ENCODE results near the gene CD33. TPM values are rescaled to one million over a fixed set of nuclear protein-coding genes. Genes with fewer than 3 reads are reported as not detected.
"Not testable (repeated sequence)": the region's sequence is repeated elsewhere in the genome, so short reads cannot be mapped to it uniquely, and the experiment has no call there.

Gene CD33
- total RNA-seq: 10 to 100 TPM in 1 of 4 donors, 1 to 10 TPM in 3; 2.9 to 27.0 (median 8.9) TPM

- H3K4me3 ChIP-seq: peak within 1 kb of the TSS in 2 of 4 donors; percentile 7 to 39
These were observed at the start of gene CD33 for GRCh38 chr19:51224898-51225393. Gene CD33 (plus strand): TSS chr19:51225080. CDS start chr19:51225119, 39 bp downstream.

DNA sequence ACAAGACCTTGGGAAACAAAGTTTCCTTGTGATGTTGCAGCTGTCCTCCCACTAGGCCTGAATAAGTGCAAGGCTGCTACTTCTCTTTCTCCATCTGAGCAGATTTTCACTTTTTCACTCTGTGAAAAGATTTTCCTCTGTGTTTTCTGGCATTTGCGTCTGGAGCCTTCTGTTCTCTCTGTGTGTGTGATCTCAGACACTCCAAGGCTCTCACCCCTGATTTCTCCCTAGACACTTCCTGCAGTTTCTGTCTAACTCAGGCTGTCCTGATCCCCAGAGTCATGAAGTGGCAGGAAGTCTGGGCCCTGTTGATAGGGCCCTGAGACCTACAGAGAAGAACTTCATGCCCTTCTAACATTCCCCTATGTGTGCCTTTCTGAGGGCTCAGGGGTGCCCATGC is 45.6 kb upstream of the CD33 start:
- Histone ChIP-seq H3K4me1 (no peaks in the 10 kb centered on the region), H3K9me3 (no peaks in the 10 kb centered on the region), H3K27me3 (no peaks in the 10 kb centered on the region), H3K36me3 (no peaks in the 10 kb centered on the region), H3K4me3 (no peak overlapping the region), H3K27ac (no peak overlapping the region)
- TF ChIP-seq EP300 (IDR thresholded peaks at IDR 0.05) (no peak), POLR2A (IDR thresholded peaks at IDR 0.05) (no peak), CTCF (IDR thresholded peaks at IDR 0.05) (no peak)
- WGBS, 2 donors: 5 to 21% methylated on average over 1 of the region's 1 CpG
- DNase-seq (ENCODE audit: low spot score in 2 of 2): no peak

More at GRCh38 chr19:51224898-51225393, at the start of gene CD33:
- peak in 1 of 2 donors; percentile 11 for TF ChIP-seq EP300 (IDR thresholded peaks at IDR 0.05)
- H3K36me3 ChIP-seq, H3K9me3 ChIP-seq, H3K4me1 ChIP-seq, H3K27ac ChIP-seq, H3K27me3 ChIP-seq: not testable (repeated sequence)
- DNase-seq (ENCODE audit: low spot score in 2 of 2): peak in 1 of 2 donors; percentile 10
- WGBS, 2 donors: 63 to 79% methylated on average over 11 of the region's 11 CpGs

GRCh38 chr19:51181377-51181912 is 43.4 kb upstream of the CD33 start:
- Histone ChIP-seq H3K4me3 (no peak overlapping the region), H3K27me3 (no peaks in the 10 kb centered on the region), H3K9me3 (no peaks in the 10 kb centered on the region), H3K4me1 (no peaks in the 10 kb centered on the region), H3K36me3 (no peaks in the 10 kb centered on the region), H3K27ac (no peak overlapping the region)
- no peak for DNase-seq (ENCODE audit: low spot score in 2 of 2)
- TF ChIP-seq EP300 (IDR thresholded peaks at IDR 0.05) (no peak), POLR2A (IDR thresholded peaks at IDR 0.05) (no peak), CTCF (IDR thresholded peaks at IDR 0.05) (no peak)
- 92 to 94% methylated on average over 22 to 31 of the region's 39 CpGs for WGBS, 2 donors

DNA sequence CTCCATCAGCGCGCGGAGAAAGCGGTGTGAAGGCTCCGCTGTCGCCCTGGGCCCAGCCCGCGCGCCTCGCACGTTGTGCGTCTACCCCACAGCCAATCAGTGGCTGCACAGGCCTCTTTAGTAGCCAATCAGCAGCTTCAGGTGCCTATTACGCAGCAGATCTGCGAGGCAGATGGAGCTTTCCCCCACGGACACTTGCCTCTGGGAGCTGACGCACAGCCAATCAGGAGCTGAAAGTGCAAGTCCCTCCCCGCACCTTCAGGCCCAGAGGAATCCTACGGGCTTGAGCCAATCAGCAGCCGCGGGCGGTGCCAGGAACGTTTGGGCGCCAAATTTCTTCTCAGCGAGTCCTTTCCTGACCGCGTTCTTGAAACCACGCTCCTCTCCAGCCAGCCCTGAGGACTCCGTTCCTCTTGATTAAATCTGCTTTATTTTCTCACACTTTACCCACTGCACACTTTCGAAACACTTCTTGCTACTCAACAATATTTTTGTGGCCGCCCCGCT is 42.9 kb upstream of the CD33 start:
- 72 to 78% methylated on average over 30 to 31 of the region's 31 CpGs for WGBS, 2 donors
- no peak for DNase-seq (ENCODE audit: low spot score in 2 of 2)
- no peaks in the 10 kb centered on the region for H3K4me1 ChIP-seq
- TF ChIP-seq POLR2A (IDR thresholded peaks at IDR 0.05) (no peak), CTCF (IDR thresholded peaks at IDR 0.05) (no peak), EP300 (IDR thresholded peaks at IDR 0.05) (no peak)
- H3K27me3 ChIP-seq: no peaks in the 10 kb centered on the region
- H3K4me3 ChIP-seq: no peak overlapping the region
- H3K9me3 ChIP-seq: no peaks in the 10 kb centered on the region
- H3K36me3 ChIP-seq: no peaks in the 10 kb centered on the region
- H3K27ac ChIP-seq: no peak overlapping the region

DNA sequence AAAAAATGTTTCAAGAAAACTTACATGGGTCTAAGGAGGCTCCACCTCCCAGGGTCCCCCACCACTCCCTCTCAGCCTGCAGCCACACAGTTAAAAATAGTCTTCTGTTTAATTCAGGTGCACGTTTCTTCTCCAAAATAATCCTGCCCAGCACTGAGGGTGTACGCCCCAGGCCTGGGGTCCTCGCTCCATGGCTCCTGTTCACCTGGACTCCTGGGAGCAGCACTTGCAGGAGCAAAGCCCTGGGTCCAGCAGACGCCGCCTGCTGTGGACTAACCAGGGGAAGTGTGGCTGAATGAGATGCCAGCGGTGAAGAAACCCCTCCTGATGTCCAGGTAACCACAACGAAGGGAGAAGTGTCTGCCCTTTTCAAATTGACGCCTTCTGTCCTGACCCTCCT is 41.3 kb upstream of the CD33 start:
- TF ChIP-seq EP300 (IDR thresholded peaks at IDR 0.05) (no peak), POLR2A (IDR thresholded peaks at IDR 0.05) (no peak), CTCF (IDR thresholded peaks at IDR 0.05) (no peak)
- no peak overlapping the region for H3K27ac ChIP-seq
- no peak for DNase-seq (ENCODE audit: low spot score in 2 of 2)
- H3K4me1 ChIP-seq: no peaks in the 10 kb centered on the region
- 76 to 84% methylated on average over 8 of the region's 8 CpGs for WGBS, 2 donors
- H3K9me3 ChIP-seq: no peaks in the 10 kb centered on the region
- H3K36me3 ChIP-seq: no peaks in the 10 kb centered on the region
- H3K27me3 ChIP-seq: no peaks in the 10 kb centered on the region
- no peak overlapping the region for H3K4me3 ChIP-seq

Data from tibial nerve (tissue), 4 donors.